ENCODE measurements around the gene QPRT.
"Not testable (repeated sequence)": the region's sequence is repeated elsewhere in the genome, so short reads cannot be mapped to it uniquely, and the experiment has no call there.

QPRT gene

DNA sequence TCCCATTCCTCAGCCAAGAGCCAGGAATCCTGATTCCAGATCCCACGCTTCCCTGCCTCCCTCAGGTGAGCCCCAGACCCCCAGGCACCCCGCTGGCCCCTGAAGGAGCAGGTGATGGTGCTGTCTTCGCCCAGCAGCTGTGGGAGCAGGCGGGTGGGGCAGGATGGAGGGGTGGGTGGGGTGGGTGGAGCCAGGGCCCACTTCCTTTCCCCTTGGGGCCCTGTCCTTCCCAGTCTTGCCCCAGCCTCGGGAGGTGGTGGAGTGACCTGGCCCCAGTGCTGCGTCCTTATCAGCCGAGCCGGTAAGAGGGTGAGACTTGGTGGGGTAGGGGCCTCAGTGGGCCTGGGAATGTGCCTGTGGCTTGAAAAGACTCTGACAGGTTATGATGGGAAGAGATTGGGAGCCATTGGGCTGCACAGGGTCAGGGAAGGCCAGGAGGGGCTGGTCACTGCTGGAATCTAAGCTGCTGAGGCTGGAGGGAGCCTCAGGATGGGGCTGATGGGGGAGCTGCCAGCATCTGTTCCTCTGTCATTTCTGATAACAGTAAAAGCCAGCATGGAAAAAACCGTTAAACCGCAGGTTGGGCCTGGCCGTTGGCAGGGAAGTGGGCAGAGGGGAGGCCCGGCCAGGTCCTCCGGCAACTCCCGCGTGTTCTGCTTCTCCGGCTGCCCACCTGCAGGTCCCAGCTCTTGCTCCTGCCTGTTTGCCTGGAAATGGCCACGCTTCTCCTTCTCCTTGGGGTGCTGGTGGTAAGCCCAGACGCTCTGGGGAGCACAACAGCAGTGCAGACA lies 15.8 kb upstream of the QPRT start, which contains the start of gene SPN:
SPN (plus strand) TSS at position 232 of the 791 bp plus-strand sequence; CDS start at position 714, 482 bp downstream.
- peak; percentile 48 for DNase-seq

- DNase-seq = no peak
These were observed 15.2 kb upstream of the QPRT start for GRCh38 chr16:29663807-29664090.

GRCh38 chr16:29664091-29664921 lies 14.7 kb upstream of the QPRT start:
- DNase-seq = peak; percentile 62

DNA sequence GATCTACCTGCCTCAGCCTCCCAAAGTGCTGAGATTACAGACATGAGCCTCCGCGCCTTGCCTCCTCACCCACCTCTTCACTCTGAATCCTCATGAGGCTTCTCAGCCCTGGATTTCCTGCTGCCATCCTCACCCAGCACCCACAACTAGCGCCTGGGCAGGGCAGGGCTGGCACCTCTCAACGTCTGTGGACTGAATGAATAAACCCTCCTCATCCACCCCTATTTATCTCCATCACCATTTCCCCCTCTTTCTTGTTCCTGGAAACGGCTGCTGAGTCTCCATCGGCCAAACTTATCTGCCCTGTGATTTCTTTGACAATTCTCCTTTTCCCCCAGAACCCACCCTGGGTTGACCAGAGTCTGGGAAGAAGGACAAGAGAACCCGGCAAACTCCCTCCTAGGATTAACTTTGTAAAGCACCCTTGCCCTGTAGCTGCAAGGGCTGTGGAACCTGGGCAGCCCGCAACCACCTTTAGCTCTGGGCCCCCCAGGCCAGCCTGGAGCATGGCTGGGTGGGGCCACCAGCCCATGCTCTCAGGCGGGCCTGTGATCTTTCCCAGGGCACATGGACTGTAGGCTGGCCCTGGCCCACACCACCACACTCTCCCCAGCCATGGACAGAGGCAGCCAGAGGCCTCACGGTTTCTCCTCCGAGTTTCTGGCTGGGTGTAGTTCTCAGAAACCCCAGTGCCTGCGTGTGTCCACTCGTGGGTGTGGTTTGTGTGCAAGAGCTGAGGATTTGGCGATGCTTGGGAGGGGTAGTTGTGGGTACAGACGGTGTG lies 13.5 kb upstream of the QPRT start:
- no peak for DNase-seq

DNA sequence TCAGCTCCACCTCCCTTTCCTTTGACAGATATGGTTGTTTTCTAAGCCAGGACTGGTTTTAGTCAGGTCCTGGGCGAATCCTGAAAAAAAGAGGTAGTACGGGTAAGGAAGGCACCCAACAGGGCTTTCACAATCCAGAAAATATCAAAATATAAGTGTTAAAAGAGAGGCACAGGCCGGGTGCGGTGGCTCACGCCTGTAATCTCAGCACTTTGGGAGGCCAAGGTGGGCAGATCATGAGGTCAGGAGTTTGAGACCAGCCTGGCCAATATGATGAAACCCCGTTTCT lies 11.7 kb upstream of the QPRT start:
- not testable (repeated sequence) for DNase-seq

DNA sequence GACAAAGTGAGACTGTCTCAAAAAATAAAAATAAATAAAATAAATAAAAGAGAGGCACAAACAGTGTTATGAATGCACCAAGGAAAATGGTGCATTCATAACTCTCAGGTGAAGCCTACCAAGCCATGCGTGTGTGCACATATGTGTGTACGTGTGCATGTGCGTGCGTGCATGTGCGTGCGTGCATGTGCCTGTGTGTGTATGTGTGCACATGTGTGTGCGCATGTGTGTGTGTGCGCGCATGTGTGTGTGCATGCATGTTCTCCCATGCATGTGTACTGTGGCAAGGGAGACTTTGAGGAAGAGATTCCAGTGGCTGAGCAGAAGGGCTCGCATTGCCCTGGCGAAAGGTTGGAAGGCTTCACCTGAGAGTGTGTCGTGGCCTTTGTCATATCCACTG lies 11.2 kb upstream of the QPRT start:
- no peak for DNase-seq

DNA sequence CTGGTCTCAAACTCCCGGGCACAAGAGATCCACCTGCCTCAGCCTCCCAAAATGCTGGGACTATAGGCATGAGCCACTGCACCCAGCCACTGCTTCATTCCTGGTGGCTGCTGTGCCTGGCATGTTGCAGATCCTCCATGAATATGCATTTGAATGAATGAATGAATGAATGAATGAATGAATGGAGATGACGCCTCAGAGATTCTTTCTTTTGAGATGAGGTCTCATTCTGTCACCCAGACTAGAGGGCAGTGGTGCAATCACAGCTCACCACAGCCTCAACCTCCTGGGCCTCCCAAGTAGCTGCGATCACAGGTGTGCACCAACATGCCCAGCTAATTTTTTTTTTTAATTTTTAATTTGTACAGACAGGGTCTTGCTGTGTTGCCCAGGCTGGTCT lies 10.7 kb upstream of the QPRT start:
- DNase-seq = no peak

DNA sequence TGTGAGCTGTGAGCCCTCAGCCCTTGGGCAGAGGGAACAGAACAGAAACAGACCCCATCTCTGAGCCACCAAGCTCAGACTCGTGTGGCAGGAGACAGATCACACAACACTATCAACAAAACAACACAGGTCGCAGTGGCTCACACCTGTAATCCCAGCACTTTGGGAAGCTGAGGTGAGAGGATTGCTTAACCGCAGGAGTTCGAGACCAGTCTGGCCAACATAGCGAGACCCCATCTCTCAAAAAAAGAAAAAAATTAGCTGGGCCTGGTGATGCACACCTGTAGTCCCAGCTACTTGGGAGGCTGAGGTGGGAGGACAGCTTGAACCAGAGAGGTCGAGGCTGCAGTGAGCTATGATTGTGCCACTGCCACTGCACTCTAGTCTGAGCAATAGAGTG lies 5.5 kb upstream of the QPRT start:
- DNase-seq = no peak

- DNase-seq = no peak
These were observed 4.8 kb upstream of the QPRT start for GRCh38 chr16:29674188-29674587.

GRCh38 chr16:29675811-29676643 lies 3.0 kb upstream of the QPRT start:
- DNase-seq = no peak

- no peak for DNase-seq
These were observed 1.8 kb upstream of the QPRT start for GRCh38 chr16:29676989-29677785.

DNA sequence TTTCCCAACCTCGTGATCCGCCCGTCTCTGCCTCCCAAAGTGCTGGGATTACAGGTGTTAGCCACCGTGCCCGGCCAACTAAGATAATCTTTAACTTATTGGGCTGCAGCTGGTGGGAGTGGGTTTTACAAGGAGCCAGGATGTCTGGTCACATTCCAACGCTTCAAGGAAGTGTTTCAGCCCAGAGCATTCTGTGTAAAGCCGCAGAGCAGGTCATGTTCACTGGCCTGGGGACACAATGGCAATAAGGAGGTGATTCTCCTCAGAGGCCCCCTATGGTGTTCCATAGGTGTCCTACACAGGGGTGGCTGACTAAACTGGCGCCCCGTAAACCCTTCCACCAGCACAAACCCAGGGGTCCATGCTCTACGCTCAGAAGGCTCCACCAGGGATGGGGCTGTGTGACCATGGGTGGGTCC lies 1.2 kb downstream of the QPRT start:
- DNase-seq = no peak

- no peak for DNase-seq
These were observed 4.6 kb downstream of the QPRT start for GRCh38 chr16:29683543-29684090.

GRCh38 chr16:29684679-29685078 lies 5.7 kb downstream of the QPRT start:
- no peak for DNase-seq

DNA sequence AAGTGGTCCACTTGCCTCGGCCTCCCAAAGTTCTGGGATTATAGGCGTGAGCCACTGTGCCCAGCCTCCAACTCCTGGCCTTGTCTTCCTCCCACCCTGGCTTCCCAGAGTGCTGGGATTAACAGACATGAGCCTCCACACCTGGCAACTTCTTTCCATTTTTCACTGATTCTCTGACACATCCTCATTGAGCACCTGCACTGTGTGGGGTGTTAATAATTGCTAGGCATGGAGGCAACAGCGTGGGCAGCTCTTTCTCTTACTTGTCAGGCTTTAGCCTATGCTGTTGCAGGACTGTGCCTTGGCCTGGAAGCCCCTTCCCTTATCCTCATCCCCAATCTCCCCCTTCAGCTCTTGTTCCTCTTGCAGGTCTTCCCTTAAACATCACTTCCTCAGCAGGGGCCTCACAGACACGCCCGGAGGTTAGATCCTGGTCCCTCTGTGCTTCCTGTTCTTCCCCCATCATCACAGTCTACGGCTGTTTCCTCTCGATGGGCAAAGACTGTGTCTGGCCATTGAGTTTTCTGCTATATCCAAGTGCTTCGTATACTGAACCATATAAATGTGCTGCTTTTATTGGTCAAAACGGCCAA lies 7.9 kb downstream of the QPRT start:
- no peak for DNase-seq

DNA sequence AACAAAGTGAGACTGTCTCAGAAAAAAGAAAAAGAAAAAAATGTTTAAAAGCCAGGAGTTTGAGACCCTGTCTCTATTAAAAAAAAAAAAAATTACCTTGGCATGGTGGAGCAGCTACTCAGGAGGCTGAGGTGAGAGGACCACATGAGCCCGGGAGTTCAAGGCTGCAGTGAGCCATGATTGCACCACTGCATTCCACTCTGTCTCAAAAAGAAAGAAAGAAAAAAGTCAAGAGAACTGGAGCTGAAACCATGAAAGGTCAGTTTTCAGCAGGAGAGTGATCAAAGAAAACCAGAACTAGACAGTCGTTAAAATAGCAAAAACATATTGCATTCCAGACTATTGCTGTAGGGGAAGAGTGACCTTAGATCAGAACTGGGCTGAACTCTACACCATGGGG lies 8.8 kb downstream of the QPRT start:
- DNase-seq = no peak

GRCh38 chr16:29688172-29688571 lies 9.2 kb downstream of the QPRT start:
- DNase-seq = no peak

DNA sequence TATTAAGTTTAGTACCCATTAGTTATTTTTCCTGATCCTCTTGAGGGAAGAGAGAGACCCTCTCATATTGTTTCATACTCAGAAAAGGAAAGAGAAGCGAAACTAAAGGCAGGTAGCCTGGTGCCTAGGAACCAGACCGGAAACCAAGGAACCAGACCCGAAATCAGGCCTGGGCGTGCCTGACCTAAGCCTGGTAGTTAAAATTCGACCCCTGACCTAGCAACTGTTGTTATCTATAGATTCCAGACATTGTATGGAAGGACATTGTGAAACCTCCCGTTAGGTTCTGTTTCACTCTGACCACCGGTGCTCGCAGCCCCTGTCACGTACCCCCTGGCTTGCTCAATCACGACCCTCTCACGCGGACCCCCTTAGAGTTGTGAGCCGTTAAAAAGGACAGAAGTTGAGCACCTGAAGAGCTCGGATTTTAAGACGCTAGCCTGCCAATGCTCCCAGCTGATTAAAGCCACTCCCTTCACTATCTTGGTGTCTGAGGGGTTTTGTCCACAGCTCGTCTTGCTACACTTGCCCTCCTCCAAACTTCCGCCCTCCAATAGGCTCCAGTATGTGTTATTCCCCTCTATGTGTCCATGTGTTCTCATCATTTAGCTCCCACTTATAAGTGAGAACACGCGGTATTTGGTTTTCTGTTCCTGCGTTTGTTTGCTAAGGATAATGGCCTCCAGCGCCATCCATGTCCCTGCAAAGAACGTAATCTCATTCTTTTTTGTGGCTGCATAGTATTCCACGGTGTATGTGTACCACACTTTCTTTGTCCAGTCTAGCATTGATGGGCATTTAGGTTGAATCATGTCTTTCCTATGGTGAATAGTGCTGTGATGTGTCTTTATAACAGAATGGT lies 10.7 kb downstream of the QPRT start:
- not testable (repeated sequence) for DNase-seq

GRCh38 chr16:29692606-29693005 lies 13.6 kb downstream of the QPRT start:
- not testable (repeated sequence) for DNase-seq

Data from activated CD4-positive, CD25-positive, alpha-beta regulatory T cell treated with anti-CD3 and anti-CD28 coated beads, Interleukin-2, amount 50 U/mL, for 72 hours (primary cell).